Activated CD8-positive, alpha-beta memory T cell treated with anti-CD3 and anti-CD28 coated beads, Interleukin-2, amount 10 ng/mL, durations not matched to agents 7 days and 5 days (primary cell): ENCODE measurements around the gene DIDO1. TPM values are rescaled to one million over a fixed set of nuclear protein-coding genes. Genes with fewer than 3 reads are reported as not detected.
"Not testable (repeated sequence)": the region's sequence is repeated elsewhere in the genome, so short reads cannot be mapped to it uniquely, and the experiment has no call there.

ENCODE experiments used
- ATAC-seq: fragments of 150-1000 bp; cut with Tn5 transposase; one replicate; pipeline ENCODE4 v1.10.0; 2021; ENCODE audit warnings: moderate library complexity
- CTCF ChIA-PET: fragments of 350-600 bp; sonication (Branson Sonifier 250); formaldehyde crosslinking; loops from one replicate; lab custom pipeline; 2021; ENCODE audit warnings: antibody characterized with exemption; lab: Charles Lee
- DNase-seq: peaks from one replicate; pipeline ENCODE4 v3.0.0-alpha.2; 2020
- H3K27ac Mint-ChIP-seq: one replicate; pipeline ENCODE4 v1.8.0; 2021; ENCODE audit warnings: mild to moderate bottlenecking, mixed read lengths
- H3K27me3 Mint-ChIP-seq: one replicate; pipeline ENCODE4 v1.8.0; 2021; ENCODE audit warnings: mixed read lengths
- H3K36me3 Mint-ChIP-seq: one replicate; pipeline ENCODE4 v1.8.0; 2021; ENCODE audit warnings: mild to moderate bottlenecking, mixed read lengths
- H3K4me1 Mint-ChIP-seq: one replicate; pipeline ENCODE4 v1.8.0; 2021; ENCODE audit warnings: mixed read lengths
- H3K4me3 Mint-ChIP-seq: one replicate; pipeline ENCODE4 v1.8.0; 2021; ENCODE audit warnings: mild to moderate bottlenecking, moderate library complexity, mixed read lengths
- H3K9me3 Mint-ChIP-seq: one replicate; pipeline ENCODE4 v1.8.0; 2022; ENCODE audit warnings: low read depth, mixed read lengths
- total RNA-seq, 2 experiments: library from RNA; stranded (reverse); gene quantifications; one replicate each; pipeline ENCODE4 v1.2.3, GENCODE V29; 2021

Gene DIDO1
- total RNA-seq, 2 experiments from 2014 or later, result 64.6 to 87.0 TPM

DNA sequence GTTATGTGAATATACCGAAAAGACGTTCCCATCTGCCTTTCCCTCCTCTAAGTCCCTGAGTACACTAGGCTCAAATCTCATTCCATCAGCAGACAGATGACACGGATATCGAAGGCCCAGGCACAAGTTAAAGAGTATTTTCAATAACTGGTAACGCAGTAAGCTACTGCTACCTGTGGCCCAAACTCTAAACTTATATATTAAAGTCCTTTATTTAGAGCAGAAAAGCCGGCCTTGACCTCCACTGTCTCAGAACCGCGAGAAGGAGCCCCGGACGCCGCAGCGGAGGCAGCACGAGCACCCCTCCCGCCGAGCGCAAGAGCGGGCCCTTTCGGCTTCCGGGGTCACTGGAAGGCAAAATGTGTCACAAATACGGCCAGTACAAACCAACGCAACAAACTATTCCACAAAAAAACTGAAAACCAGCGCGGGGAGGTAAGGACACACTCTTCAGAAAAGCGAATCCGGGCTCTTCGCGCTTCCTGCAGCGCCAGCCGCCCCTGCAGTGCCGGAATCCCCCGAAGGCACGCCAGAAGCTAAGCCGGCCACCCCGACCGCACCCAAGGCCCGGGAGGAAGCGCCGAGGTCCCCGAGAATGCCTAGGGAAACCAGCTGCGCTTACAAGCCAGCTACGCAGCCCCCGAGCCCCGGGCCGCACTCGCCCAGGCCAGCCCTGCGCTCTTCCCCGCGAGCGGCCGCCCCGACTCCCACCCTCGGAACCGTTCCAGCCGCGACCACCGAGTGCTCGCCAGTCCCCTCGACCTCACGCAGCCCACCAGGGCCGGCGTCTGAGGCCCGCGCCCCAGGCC, 681 bp downstream of the DIDO1 start:
- H3K4me3 Mint-ChIP-seq, result peak overlapping the region; percentile 88
- peak overlapping the region; percentile 94 for H3K27ac Mint-ChIP-seq
- peaks cover 67% of the 10 kb centered on the region for H3K4me1 Mint-ChIP-seq
- no peaks in the 10 kb centered on the region for H3K27me3 Mint-ChIP-seq
- CTCF ChIA-PET, result interaction anchor here (1.5 to 18.3 kb wide), 5 partner anchors 11 to 84 kb away, joined by 4 to 268 read pairs (median 7); partner anchors contain the start of gene GID8
- peaks cover 10% of the 10 kb centered on the region for H3K36me3 Mint-ChIP-seq
- DNase-seq (peak; percentile 70), ATAC-seq (peak; percentile 4)
- H3K9me3 Mint-ChIP-seq, result no peaks in the 10 kb centered on the region

DNA sequence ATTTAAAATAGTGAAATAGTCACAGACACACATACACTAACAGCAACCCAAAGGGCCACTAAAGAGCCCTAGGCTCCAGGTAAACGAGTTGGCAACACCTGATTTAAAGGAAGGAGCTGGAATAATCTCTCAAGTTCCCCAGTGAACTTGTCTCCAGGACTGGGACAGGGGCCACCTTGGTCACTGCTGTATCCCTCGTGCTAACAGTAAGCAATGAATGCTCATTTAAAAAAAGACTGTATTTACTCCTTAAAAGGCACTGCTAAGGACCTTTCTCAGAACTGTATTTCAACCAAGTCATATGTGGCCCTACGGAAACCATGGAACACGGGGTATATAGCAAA, 1.3 kb downstream of the DIDO1 start:
- H3K4me1 Mint-ChIP-seq, result peaks cover 67% of the 10 kb centered on the region
- H3K27me3 Mint-ChIP-seq, result no peaks in the 10 kb centered on the region
- peaks cover 11% of the 10 kb centered on the region for H3K36me3 Mint-ChIP-seq
- peak overlapping the region; percentile 94 for H3K27ac Mint-ChIP-seq
- no peaks in the 10 kb centered on the region for H3K9me3 Mint-ChIP-seq
- DNase-seq (no peak), ATAC-seq (no peak)
- CTCF ChIA-PET, result interaction anchor here (0.6 to 18.3 kb wide), 5 partner anchors 11 to 84 kb away, joined by 3 to 268 read pairs (median 4); partner anchors contain the start of gene GID8
- peak overlapping the region; percentile 88 for H3K4me3 Mint-ChIP-seq

DNA sequence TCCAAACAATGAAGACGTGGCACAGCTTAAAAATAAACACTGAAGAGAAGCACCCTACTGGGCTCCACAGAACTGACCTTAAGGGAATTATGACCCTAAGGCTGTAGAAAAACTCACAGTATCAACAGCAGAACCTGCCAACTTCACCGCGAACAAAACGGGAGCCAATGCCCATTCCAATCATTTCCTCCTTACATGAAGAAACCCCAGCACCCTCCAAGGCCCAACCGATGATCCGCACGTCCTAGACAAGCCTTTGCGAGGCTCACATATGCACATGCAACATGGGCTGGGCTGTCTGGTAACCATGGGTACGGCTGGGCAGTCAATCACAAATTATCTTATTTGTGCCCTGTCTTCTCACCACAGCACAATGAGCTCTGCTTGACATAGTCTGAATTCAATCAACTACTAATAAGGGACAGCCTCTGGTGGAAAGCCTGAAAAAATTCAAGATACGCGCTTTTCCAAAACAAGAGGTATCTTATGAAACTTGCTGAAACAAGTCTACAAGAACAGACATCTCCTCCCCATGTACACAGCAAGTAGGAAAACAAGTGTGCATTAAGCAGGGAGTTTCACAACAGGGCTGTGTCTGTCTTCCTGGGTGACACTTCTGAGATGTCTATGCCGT, 1.7 kb downstream of the DIDO1 start:
- peak overlapping the region; percentile 88 for H3K4me3 Mint-ChIP-seq
- peaks cover 9% of the 10 kb centered on the region for H3K36me3 Mint-ChIP-seq
- DNase-seq (peak; percentile 65), ATAC-seq (no peak)
- peak overlapping the region; percentile 94 for H3K27ac Mint-ChIP-seq
- no peaks in the 10 kb centered on the region for H3K27me3 Mint-ChIP-seq
- peaks cover 68% of the 10 kb centered on the region for H3K4me1 Mint-ChIP-seq
- CTCF ChIA-PET, result interaction anchor here (0.6 to 18.3 kb wide), 5 partner anchors 11 to 85 kb away, joined by 3 to 268 read pairs (median 4); partner anchors contain the start of gene GID8
- H3K9me3 Mint-ChIP-seq, result no peaks in the 10 kb centered on the region

DNA sequence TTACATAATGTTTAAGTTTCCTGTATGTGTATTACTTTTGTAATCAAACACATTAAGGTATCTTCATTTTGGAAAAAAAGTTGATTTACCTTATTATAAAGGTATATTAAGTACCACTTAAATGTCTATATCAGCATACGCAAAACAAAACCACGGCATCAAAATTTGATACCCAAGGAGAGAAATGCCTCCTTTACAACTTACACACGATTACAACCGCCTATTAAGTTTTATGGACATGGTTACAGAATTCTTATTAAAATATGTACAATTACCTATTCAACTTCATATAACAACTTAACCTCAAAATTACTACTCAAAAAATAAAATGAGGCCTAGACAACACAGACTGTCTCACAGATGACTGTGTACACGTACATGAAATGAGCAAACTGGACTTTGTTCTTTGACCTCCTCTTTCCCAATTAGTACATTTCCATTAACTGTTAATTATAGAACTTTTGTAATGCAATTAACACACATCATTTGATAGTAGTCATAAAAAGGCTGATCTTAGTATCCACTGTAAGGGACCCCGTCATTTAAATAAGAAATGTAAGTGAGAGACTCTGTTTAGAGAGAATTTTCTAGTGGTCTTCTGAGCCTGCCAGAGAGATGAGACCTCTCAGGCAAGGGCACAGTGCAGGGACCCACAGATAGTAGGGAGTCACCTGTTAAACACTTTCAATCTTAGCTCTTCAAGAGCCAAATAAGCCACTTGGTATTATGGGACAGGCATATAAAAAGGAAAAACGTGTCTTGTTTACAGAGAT, 2.5 kb downstream of the DIDO1 start:
- peak overlapping the region; percentile 94 for H3K27ac Mint-ChIP-seq
- no peaks in the 10 kb centered on the region for H3K9me3 Mint-ChIP-seq
- ATAC-seq (no peak), DNase-seq (no peak)
- H3K36me3 Mint-ChIP-seq, result peaks cover 9% of the 10 kb centered on the region
- CTCF ChIA-PET, result interaction anchor here (1.5 to 18.3 kb wide), 4 partner anchors 13 to 86 kb away, joined by 4 to 268 read pairs (median 28); partner anchors contain the start of gene GID8
- peaks cover 72% of the 10 kb centered on the region for H3K4me1 Mint-ChIP-seq
- peak overlapping the region; percentile 88 for H3K4me3 Mint-ChIP-seq
- H3K27me3 Mint-ChIP-seq, result no peaks in the 10 kb centered on the region

DNA sequence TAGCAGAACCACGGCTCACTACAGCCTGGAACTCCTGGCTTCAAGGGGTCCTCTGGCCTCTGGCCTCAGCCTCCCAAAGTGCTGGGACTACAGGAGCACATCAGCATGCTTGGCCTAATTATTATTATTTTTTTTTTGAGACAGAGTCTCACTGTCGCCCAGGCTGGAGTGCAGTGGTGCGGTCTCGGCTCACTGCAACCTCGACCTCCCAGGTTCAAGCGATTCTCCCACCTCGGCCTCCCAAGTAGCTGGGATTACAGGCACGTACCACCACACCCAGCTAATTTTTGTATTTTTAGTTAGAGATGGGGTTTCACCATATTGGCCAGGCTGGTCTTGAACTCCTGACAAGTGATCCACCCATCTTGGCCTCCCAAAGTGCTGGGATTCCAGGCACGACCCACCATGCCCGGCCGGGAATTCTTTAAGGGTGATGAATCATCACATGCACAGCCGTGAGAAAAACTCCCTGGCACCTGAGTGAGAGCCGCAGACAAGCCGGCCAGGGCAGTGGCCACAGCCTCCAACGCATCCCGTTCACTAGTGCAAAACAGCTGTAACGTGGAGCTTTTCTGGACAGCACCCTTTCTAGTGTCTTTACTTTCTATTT, 3.1 kb downstream of the DIDO1 start:
- DNase-seq, ATAC-seq, H3K36me3 Mint-ChIP-seq, H3K9me3 Mint-ChIP-seq, H3K27me3 Mint-ChIP-seq: not testable (repeated sequence)
- CTCF ChIA-PET, result interaction anchor here (6.7 to 18.3 kb wide), 2 partner anchors 13 to 19 kb away, joined by 53 to 268 read pairs; partner anchors contain the start of gene GID8
- H3K4me3 Mint-ChIP-seq, result peak overlapping the region; percentile 88
- H3K27ac Mint-ChIP-seq, result peak overlapping the region; percentile 94
- H3K4me1 Mint-ChIP-seq, result peaks cover 72% of the 10 kb centered on the region

DNA sequence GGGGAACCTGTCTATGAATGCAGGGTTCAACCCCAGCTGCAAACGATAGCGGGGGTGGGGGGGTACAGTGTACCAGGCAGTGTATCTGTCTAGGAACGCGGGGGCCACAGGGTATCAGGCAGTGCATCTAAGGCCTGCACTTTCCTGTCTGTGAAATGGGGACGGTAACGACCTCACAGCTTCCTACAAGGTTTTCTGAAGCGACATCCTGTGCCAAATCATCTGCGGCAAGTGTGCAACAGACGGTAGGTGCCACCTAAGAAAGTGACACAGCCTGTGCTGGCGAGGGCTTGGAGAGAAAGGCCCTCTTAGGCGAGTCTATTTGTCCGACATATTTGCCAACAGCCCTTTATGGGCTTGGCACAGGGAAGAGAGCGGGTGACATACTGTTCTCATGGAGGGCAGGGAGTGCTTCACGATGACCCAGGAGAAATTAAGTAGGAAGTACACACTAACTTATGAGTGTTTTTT, 3.8 kb downstream of the DIDO1 start:
- H3K27me3 Mint-ChIP-seq, result no peaks in the 10 kb centered on the region
- no peaks in the 10 kb centered on the region for H3K9me3 Mint-ChIP-seq
- CTCF ChIA-PET, result interaction anchor here (6.7 to 18.3 kb wide), 2 partner anchors 14 to 19 kb away, joined by 53 to 268 read pairs; partner anchors contain the start of gene GID8
- H3K4me3 Mint-ChIP-seq, result peak overlapping the region; percentile 88
- peaks cover 72% of the 10 kb centered on the region for H3K4me1 Mint-ChIP-seq
- peaks cover 12% of the 10 kb centered on the region for H3K36me3 Mint-ChIP-seq
- peak overlapping the region; percentile 94 for H3K27ac Mint-ChIP-seq
- ATAC-seq (peak; percentile 11), DNase-seq (peak; percentile 83)

DNA sequence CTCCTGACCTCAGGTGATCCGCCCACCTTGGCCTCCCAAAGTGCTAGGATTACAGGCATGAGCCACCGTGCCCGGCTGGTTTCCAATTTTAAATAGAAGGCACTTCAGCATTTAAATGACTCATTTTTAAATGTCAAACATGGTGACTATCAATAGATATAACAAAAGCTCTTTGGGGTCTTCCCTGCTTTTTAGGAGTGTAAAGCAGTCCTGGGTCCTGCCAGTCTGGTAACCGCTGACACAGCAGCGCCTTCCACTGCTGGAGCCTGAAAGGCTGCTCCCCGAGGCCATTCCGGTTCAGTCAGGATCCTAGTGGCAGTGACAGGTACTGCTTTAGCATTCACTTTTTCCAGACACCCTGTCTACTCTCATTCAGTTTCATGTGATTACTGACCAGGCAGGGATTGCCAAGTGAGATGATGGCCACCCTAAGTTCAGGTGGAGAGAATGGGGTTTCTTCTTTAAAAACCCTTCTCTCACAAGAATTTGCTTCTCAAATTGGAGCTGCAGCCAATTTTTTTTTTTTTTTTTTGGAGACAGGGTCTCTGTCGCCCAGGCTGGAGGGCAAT, 5.1 kb downstream of the DIDO1 start:
- H3K36me3 Mint-ChIP-seq, result peaks cover 16% of the 10 kb centered on the region
- peak overlapping the region; percentile 56 for H3K4me3 Mint-ChIP-seq
- no peaks in the 10 kb centered on the region for H3K9me3 Mint-ChIP-seq
- peaks cover 75% of the 10 kb centered on the region for H3K4me1 Mint-ChIP-seq
- peak overlapping the region; percentile 89 for H3K27ac Mint-ChIP-seq
- DNase-seq (peak; percentile 82), ATAC-seq (peak; percentile 57)
- CTCF ChIA-PET, result interaction anchor here (0.9 to 18.3 kb wide), 8 partner anchors 9 to 113 kb away, joined by 3 to 268 read pairs (median 4); partner anchors contain the start of genes GID8, SLC17A9 and TCFL5
- H3K27me3 Mint-ChIP-seq, result no peaks in the 10 kb centered on the region

DNA sequence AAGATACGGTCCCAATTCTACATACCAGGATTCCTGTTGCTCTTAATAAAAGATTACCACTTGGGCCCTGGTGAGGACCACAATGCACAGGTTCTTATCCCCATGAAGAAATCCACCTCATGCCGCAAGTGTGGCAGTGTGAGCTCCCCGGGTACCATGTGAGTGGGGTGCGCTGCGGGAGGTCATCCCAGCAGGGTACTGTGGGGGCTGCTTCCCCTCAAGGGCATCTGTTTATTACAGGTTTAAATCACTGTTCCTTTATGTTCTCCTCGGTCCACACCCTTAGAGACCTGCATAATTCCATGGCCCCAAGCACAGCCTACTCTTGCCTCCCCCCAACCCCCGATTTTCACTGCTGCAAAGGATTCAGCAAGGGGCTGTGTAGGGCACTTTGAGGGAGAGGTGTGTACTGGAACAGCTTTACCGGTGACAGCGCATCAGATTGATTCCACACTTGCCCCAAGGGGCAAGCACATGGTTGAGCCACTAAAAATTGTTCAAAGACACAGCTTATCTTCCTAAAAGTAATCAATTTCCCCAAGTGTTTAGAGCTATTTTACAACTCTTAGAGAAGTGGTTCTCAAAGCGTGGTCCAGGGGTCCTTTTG, 6.2 kb downstream of the DIDO1 start:
- H3K36me3 Mint-ChIP-seq, result peaks cover 14% of the 10 kb centered on the region
- peak overlapping the region; percentile 93 for H3K27ac Mint-ChIP-seq
- CTCF ChIA-PET, result interaction anchor here (0.7 to 18.3 kb wide), 9 partner anchors 8 to 183 kb away, joined by 3 to 268 read pairs (median 3); partner anchors contain the start of genes GID8, SLC17A9 and TCFL5
- H3K9me3 Mint-ChIP-seq, result no peaks in the 10 kb centered on the region
- H3K4me1 Mint-ChIP-seq, result peaks cover 84% of the 10 kb centered on the region
- no peak for DNase-seq
- no peaks in the 10 kb centered on the region for H3K27me3 Mint-ChIP-seq
- no peak for ATAC-seq
- peak overlapping the region; percentile 74 for H3K4me3 Mint-ChIP-seq

DNA sequence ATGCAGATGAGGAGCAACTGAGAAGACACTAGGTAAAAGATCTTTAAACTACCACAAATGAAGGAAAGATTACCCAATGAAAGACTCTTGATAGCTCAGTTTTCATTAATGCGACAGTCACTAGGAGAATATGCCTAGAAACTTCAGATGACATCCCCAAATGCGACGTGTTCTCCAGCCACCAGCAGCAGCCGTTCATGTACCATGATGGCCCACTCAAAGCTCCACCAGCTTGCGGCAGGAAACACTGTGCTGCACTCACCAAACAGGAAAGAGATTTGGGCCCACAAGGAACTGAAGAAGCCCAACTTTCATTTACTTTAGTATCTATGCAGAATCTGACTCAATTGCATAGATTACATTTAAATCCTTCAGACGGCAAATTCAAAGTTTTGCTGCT, 7.5 kb downstream of the DIDO1 start:
- CTCF ChIA-PET, result interaction anchor here (1.3 to 18.3 kb wide), 5 partner anchors 9 to 54 kb away, joined by 3 to 268 read pairs (median 7); partner anchors contain the start of gene GID8
- Mint-ChIP-seq H3K27me3 (no peaks in the 10 kb centered on the region), H3K9me3 (no peaks in the 10 kb centered on the region), H3K36me3 (peaks cover 16% of the 10 kb centered on the region), H3K4me1 (peaks cover 80% of the 10 kb centered on the region), H3K27ac (peak overlapping the region; percentile 93), H3K4me3 (peak overlapping the region; percentile 74)
- ATAC-seq, result peak; percentile 66
- peak; percentile 90 for DNase-seq

DNA sequence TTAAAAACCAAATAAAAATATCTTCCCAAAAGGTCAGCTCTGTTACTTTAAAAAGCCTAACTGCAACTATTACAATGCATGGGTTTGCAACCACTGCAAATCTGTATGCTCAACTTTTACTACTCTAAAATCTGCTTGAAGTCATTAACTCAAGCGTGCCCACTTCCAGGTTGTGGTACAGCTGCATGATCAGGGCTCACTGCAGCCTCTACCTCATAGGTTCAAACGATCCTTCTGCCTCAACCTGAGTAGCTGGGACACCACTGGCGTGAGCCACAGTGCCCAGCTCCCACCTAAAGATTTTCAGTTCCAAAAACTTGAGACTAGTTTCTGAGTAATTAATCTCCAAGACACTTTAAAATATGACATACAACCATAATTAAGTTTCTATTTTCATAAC, 8.2 kb downstream of the DIDO1 start:
- peaks cover 77% of the 10 kb centered on the region for H3K4me1 Mint-ChIP-seq

DNA sequence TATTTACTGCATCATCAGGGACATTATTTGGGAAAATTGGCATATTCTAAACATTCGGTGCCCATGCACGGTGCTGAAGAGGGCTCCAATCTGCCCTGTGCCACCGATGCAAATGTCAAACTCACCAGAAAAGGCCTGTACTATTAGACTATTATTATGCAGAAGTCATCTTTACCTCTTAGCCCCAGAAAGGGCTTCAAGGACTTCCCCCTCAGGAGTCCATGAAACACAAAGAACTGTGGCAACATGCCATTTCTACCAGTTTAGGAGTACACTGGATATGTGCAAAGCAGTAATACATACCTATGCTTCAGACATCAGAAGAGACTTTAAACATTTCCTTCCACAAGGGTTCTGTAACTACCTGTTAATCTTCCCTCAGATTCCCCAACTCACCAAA, 8.6 kb downstream of the DIDO1 start:
- H3K4me3 Mint-ChIP-seq, result peak overlapping the region; percentile 74
- peak overlapping the region; percentile 93 for H3K27ac Mint-ChIP-seq
- peaks cover 21% of the 10 kb centered on the region for H3K36me3 Mint-ChIP-seq
- ATAC-seq (no peak), DNase-seq (no peak)
- CTCF ChIA-PET, result interaction anchor here (0.9 to 18.3 kb wide), 8 partner anchors 10 to 109 kb away, joined by 3 to 268 read pairs (median 6); partner anchors contain the start of gene GID8
- H3K9me3 Mint-ChIP-seq, result no peaks in the 10 kb centered on the region
- peaks cover 77% of the 10 kb centered on the region for H3K4me1 Mint-ChIP-seq
- no peaks in the 10 kb centered on the region for H3K27me3 Mint-ChIP-seq

More for the DNA sequence above, 8.2 kb downstream of the DIDO1 start:
- Mint-ChIP-seq H3K36me3 (peaks cover 19% of the 10 kb centered on the region), H3K27ac (peak overlapping the region; percentile 93), H3K27me3 (no peaks in the 10 kb centered on the region), H3K4me3 (peak overlapping the region; percentile 74), H3K9me3 (no peaks in the 10 kb centered on the region)
- CTCF ChIA-PET, result interaction anchor here (0.9 to 18.3 kb wide), 7 partner anchors 9 to 110 kb away, joined by 3 to 268 read pairs (median 6); partner anchors contain the start of gene GID8
- DNase-seq (peak; percentile 92), ATAC-seq (peak; percentile 60)
